Right lobe of liver (tissue), 4 donors: Measurements from ENCODE around the gene MIP.
"Not testable (repeated sequence)": the region's sequence is repeated elsewhere in the genome, so short reads cannot be mapped to it uniquely, and the experiment has no call there.

ENCODE experiments used
- POLR2A ChIP-seq: fragments of 450-650 bp; IDR thresholded peaks from one replicate; pipeline ENCODE4 v1.6.1; 2017; ENCODE audit warnings: antibody characterized with exemption, mild to moderate bottlenecking
- TF ChIP-seq, protein P1 (sequence below), 4 donors: fragments of 200-600 bp in 3 of 4; fragments of 450-650 bp in 1 of 4; IDR thresholded peaks; one replicate each; pipeline versions ENCODE4 v1.5.1 to v1.8.0; 2016 to 2022; ENCODE audit warnings: antibody characterized with exemption in 4 of 4, mild to moderate bottlenecking in 2 of 4
- donor health status: DM: no; HTN: no; CAD: no.
- donor health status: DM: no; HTN: no; CAD: no.
- donor health status: DM: no; HTN: yes; CAD: no.

DNA sequence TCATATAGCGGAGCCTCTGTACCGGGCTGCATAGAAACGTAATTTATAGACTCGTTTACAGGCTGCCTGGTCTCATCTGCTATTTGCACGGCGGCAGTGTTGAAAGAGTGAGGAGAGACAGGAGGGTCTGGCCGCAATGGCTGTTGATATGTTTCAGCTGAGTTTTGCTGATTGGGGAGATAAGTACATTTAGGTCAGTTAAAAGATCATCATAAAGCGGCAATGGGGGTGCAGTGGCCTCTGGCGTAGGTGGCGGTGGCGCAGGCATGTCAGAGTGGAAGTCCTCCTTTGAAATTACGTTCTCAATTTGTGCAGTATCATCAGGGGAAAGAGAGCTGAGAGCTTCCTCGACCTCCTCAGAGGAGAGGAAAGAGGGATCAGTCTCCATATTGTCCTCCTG, 45.4 kb upstream of the MIP start:
- not testable (repeated sequence) for TF ChIP-seq POLR2A
- TF ChIP-seq, protein P1, sequence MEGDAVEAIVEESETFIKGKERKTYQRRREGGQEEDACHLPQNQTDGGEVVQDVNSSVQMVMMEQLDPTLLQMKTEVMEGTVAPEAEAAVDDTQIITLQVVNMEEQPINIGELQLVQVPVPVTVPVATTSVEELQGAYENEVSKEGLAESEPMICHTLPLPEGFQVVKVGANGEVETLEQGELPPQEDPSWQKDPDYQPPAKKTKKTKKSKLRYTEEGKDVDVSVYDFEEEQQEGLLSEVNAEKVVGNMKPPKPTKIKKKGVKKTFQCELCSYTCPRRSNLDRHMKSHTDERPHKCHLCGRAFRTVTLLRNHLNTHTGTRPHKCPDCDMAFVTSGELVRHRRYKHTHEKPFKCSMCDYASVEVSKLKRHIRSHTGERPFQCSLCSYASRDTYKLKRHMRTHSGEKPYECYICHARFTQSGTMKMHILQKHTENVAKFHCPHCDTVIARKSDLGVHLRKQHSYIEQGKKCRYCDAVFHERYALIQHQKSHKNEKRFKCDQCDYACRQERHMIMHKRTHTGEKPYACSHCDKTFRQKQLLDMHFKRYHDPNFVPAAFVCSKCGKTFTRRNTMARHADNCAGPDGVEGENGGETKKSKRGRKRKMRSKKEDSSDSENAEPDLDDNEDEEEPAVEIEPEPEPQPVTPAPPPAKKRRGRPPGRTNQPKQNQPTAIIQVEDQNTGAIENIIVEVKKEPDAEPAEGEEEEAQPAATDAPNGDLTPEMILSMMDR (IDR thresholded peaks at IDR 0.05), result not testable (repeated sequence)
